KMS-11 (cell line): ENCODE results near the gene IL13.

ENCODE experiments used
- H2AFZ ChIP-seq: fragments of 200-600 bp; sonication (generic); 2 replicates; pipeline ENCODE4 v1.6.1; 2016; ENCODE audit warnings: antibody characterized with exemption, mixed run types, low read depth
- H3K27ac ChIP-seq: fragments of 200-600 bp; sonication (generic); 2 replicates; pipeline ENCODE4 v1.6.1; 2016; ENCODE audit warnings: mild to moderate bottlenecking, mixed run types
- H3K27me3 ChIP-seq: fragments of 200-600 bp; sonication (generic); 2 replicates; pipeline ENCODE4 v1.6.1; 2017; ENCODE audit warnings: mild to moderate bottlenecking, low read depth, mixed run types, moderate library complexity; ENCODE audit not compliant: insufficient read depth
- H3K36me3 ChIP-seq: fragments of 200-600 bp; sonication (generic); 2 replicates; pipeline ENCODE4 v1.6.1; 2017; ENCODE audit warnings: mild to moderate bottlenecking, mixed run types; ENCODE audit not compliant: insufficient read depth
- H3K4me1 ChIP-seq: fragments of 200-600 bp; sonication (generic); 2 replicates; pipeline ENCODE4 v1.6.1; 2016; ENCODE audit warnings: mild to moderate bottlenecking, low read depth, mixed run types; ENCODE audit not compliant: poor library complexity, severe bottlenecking
- H3K4me2 ChIP-seq: fragments of 200-600 bp; sonication (generic); 2 replicates; pipeline ENCODE4 v1.7.0; 2016; ENCODE audit warnings: mild to moderate bottlenecking, mixed run types
- H3K4me3 ChIP-seq: fragments of 200-600 bp; sonication (generic); IDR thresholded peaks from 2 replicates; pipeline ENCODE4 v1.6.1; 2017; ENCODE audit warnings: low read depth, low read length, mixed read lengths; ENCODE audit not compliant: insufficient read depth
- H3K79me2 ChIP-seq: fragments of 200-600 bp; sonication (generic); 2 replicates; pipeline ENCODE4 v1.6.1; 2016; ENCODE audit warnings: low read depth, mixed run types; ENCODE audit not compliant: insufficient read depth
- H3K9ac ChIP-seq: fragments of 200-600 bp; sonication (generic); 2 replicates; pipeline ENCODE4 v1.6.1; 2016; ENCODE audit warnings: mild to moderate bottlenecking, mixed run types
- H4K20me1 ChIP-seq: fragments of 200-600 bp; sonication (generic); 2 replicates; pipeline ENCODE4 v1.6.1; 2016; ENCODE audit warnings: mild to moderate bottlenecking, mixed run types; ENCODE audit not compliant: insufficient read depth
- CTCF ChIP-seq: fragments of 200-600 bp; sonication (generic); conservative IDR thresholded peaks from 2 replicates; pipeline ENCODE4 v1.6.1; 2017; ENCODE audit warnings: low read depth, mild to moderate bottlenecking, antibody characterized with exemption, low read length, moderate library complexity, mixed read lengths

IL13 gene

GRCh38 chr5:132648355-132648754, 9.6 kb upstream of the IL13 start:
- H3K4me1 ChIP-seq, result no peaks in the 10 kb centered on the region
- H3K4me3 ChIP-seq, result no peak overlapping the region
- H2AFZ ChIP-seq, result no peak overlapping the region
- H3K79me2 ChIP-seq, result no peaks in the 10 kb centered on the region
- no peak overlapping the region for H3K4me2 ChIP-seq
- no peaks in the 10 kb centered on the region for H3K27me3 ChIP-seq
- H3K36me3 ChIP-seq, result no peaks in the 10 kb centered on the region
- no peak overlapping the region for H3K9ac ChIP-seq
- no peak overlapping the region for H3K27ac ChIP-seq
- TF ChIP-seq CTCF, result no peak
- H4K20me1 ChIP-seq, result no peaks in the 10 kb centered on the region

- H3K4me2 ChIP-seq, result no peak overlapping the region
- no peak for TF ChIP-seq CTCF
- no peaks in the 10 kb centered on the region for H3K4me1 ChIP-seq
- H3K27me3 ChIP-seq, result no peaks in the 10 kb centered on the region
- H3K9ac ChIP-seq, result no peak overlapping the region
- H4K20me1 ChIP-seq, result no peaks in the 10 kb centered on the region
- H2AFZ ChIP-seq, result no peak overlapping the region
- no peak overlapping the region for H3K27ac ChIP-seq
- H3K36me3 ChIP-seq, result no peaks in the 10 kb centered on the region
- no peaks in the 10 kb centered on the region for H3K79me2 ChIP-seq
- H3K4me3 ChIP-seq, result no peak overlapping the region
These were observed 6.0 kb upstream of the IL13 start for GRCh38 chr5:132651838-132652469.

- no peaks in the 10 kb centered on the region for H3K36me3 ChIP-seq
- H2AFZ ChIP-seq, result no peak overlapping the region
These were observed 4.3 kb upstream of the IL13 start for GRCh38 chr5:132653716-132654115.

GRCh38 chr5:132655821-132656773, 1.9 kb upstream of the IL13 start:
- Histone ChIP-seq H4K20me1 (no peaks in the 10 kb centered on the region), H3K4me3 (no peak overlapping the region), H3K27me3 (no peaks in the 10 kb centered on the region), H3K79me2 (no peaks in the 10 kb centered on the region), H3K27ac (no peak overlapping the region), H2AFZ (no peak overlapping the region), H3K36me3 (no peaks in the 10 kb centered on the region), H3K4me1 (no peaks in the 10 kb centered on the region), H3K4me2 (no peak overlapping the region), H3K9ac (no peak overlapping the region)
- no peak for TF ChIP-seq CTCF

More at GRCh38 chr5:132653716-132654115, 4.3 kb upstream of the IL13 start:
- no peaks in the 10 kb centered on the region for H3K4me1 ChIP-seq
- no peak overlapping the region for H3K4me3 ChIP-seq
- no peak overlapping the region for H3K9ac ChIP-seq
- H3K79me2 ChIP-seq, result no peaks in the 10 kb centered on the region
- H3K27me3 ChIP-seq, result no peaks in the 10 kb centered on the region
- no peak overlapping the region for H3K4me2 ChIP-seq
- H4K20me1 ChIP-seq, result no peaks in the 10 kb centered on the region
- no peak for TF ChIP-seq CTCF
- H3K27ac ChIP-seq, result no peak overlapping the region
